CD4-positive, CD25-positive, alpha-beta regulatory T cell (primary cell): ENCODE measurements around the gene CSE1L. TPM values are rescaled to one million over a fixed set of nuclear protein-coding genes. Genes with fewer than 3 reads are reported as not detected.

Experiments
- ATAC-seq, 2 donors: fragments of 150-1000 bp; cut with Tn5 transposase; one replicate each; pipeline ENCODE4 v1.10.0; 2021; ENCODE audit warnings: low read depth in 2 of 2, moderate number of reproducible peaks in 2 of 2, moderate library complexity in 1 of 2
- DNase-seq, 3 donors: peaks; one replicate each; pipeline versions ENCODE4 v3.0.0 to v3.0.0-alpha.2; 2012 to 2022; ENCODE audit warnings: mixed read lengths in 1 of 3
- H3K27ac ChIP-seq: one replicate; pipeline ENCODE4 v1.7.0; 2013; ENCODE audit warnings: mild to moderate bottlenecking, low read length; ENCODE audit not compliant: insufficient read depth, poor library complexity, severe bottlenecking
- H3K27me3 ChIP-seq: one replicate; pipeline ENCODE4 v1.7.0; 2013; ENCODE audit warnings: low read length; ENCODE audit not compliant: control insufficient read depth, insufficient read depth
- H3K36me3 ChIP-seq: one replicate; pipeline ENCODE4 v1.7.0; 2013; ENCODE audit warnings: mild to moderate bottlenecking, low read length, moderate library complexity; ENCODE audit not compliant: control insufficient read depth, insufficient read depth
- H3K4me1 ChIP-seq: 2 replicates; pipeline ENCODE4 v1.7.0; 2013; ENCODE audit warnings: mild to moderate bottlenecking, low read length; ENCODE audit not compliant: insufficient read depth, control insufficient read depth, poor library complexity, severe bottlenecking
- H3K4me3 ChIP-seq: one replicate; pipeline ENCODE4 v1.7.0; 2013; ENCODE audit warnings: low read depth, mild to moderate bottlenecking, low read length, moderate library complexity
- H3K9me3 ChIP-seq, 2 experiments: 1 replicate in 1 of 2; 2 replicates in 1 of 2; pipeline ENCODE4 v1.7.0; 2013; ENCODE audit warnings: low read length in 2 of 2, mild to moderate bottlenecking in 1 of 2, moderate library complexity in 1 of 2; ENCODE audit not compliant: control insufficient read depth in 2 of 2
- H3K27ac Mint-ChIP-seq, 3 donors: one replicate each; pipeline ENCODE4 v1.8.0; 2020 to 2022; ENCODE audit warnings: mild to moderate bottlenecking in 3 of 3, mixed read lengths in 3 of 3, moderate library complexity in 2 of 3
- H3K27me3 Mint-ChIP-seq: one replicate; pipeline ENCODE4 v1.8.0; 2022; ENCODE audit warnings: mild to moderate bottlenecking, mixed read lengths
- H3K36me3 Mint-ChIP-seq: one replicate; pipeline ENCODE4 v1.8.0; 2020; ENCODE audit warnings: mixed read lengths
- H3K4me1 Mint-ChIP-seq, 4 donors: one replicate each; pipeline ENCODE4 v1.8.0; 2020 to 2022; ENCODE audit warnings: mixed read lengths in 4 of 4, mild to moderate bottlenecking in 1 of 4
- H3K4me3 Mint-ChIP-seq, 4 donors: one replicate each; pipeline ENCODE4 v1.8.0; 2020 to 2022; ENCODE audit warnings: mild to moderate bottlenecking in 4 of 4, mixed read lengths in 4 of 4, moderate library complexity in 3 of 4
- H3K9me3 Mint-ChIP-seq, 7 donors: one replicate each; pipeline ENCODE4 v1.8.0; 2020 to 2022; ENCODE audit warnings: mixed read lengths in 7 of 7, mild to moderate bottlenecking in 3 of 7, moderate library complexity in 2 of 7
- polyA plus RNA-seq, 4 donors: library from polyadenylated mRNA; unstranded; fragments of 300-500 nt; fragmentation: Illumina TruSeq; gene quantifications; one replicate each; pipeline ENCODE4 v1.2.3, GENCODE V29; 2021
- total RNA-seq: library from RNA; stranded (reverse); gene quantifications from one replicate; pipeline ENCODE4 v1.2.3, GENCODE V29; 2022

Gene CSE1L, protein sequence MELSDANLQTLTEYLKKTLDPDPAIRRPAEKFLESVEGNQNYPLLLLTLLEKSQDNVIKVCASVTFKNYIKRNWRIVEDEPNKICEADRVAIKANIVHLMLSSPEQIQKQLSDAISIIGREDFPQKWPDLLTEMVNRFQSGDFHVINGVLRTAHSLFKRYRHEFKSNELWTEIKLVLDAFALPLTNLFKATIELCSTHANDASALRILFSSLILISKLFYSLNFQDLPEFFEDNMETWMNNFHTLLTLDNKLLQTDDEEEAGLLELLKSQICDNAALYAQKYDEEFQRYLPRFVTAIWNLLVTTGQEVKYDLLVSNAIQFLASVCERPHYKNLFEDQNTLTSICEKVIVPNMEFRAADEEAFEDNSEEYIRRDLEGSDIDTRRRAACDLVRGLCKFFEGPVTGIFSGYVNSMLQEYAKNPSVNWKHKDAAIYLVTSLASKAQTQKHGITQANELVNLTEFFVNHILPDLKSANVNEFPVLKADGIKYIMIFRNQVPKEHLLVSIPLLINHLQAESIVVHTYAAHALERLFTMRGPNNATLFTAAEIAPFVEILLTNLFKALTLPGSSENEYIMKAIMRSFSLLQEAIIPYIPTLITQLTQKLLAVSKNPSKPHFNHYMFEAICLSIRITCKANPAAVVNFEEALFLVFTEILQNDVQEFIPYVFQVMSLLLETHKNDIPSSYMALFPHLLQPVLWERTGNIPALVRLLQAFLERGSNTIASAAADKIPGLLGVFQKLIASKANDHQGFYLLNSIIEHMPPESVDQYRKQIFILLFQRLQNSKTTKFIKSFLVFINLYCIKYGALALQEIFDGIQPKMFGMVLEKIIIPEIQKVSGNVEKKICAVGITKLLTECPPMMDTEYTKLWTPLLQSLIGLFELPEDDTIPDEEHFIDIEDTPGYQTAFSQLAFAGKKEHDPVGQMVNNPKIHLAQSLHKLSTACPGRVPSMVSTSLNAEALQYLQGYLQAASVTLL
- total RNA-seq: 29.6 TPM
- polyA plus RNA-seq: 10 to 100 TPM; 23.7 to 33.9 (median 24.5) TPM

DNA sequence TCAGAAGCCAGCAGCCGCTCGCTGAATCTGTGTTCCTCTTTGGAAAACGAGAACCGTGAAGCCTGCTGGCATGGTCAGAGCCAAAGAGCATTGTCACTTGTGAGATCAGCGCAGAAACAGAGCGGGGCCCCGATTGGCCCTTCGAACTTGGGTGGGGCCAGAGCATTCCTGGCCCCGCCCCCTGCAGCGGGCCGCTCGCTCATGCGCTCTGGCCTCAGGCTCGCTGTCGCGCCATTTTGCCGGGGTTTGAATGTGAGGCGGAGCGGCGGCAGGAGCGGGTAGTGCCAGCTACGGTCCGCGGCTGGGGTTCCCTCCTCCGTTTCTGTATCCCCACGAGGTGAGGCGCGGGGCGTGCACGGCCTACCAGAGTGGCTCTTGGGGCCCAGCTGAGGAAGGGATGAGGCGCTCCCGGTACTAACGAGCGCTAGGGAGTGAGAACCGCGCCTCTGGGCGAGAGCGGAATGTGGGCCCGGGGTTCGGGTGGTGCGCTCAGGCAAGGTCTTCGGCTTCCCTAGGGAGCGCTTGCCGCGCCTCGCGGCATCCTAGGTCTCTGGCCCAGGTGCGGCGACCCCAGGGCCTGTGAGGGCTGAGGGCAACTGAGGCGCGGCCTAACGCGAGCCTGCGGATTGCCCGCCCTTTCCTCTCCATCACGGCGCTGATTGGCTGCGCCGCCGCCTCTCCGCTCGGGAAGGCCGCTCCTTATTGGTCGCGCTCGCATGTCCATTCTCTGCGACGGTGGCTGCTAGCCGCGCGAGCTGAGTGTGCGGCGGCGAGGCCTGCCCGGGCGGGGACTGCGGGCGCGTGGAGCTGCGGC lies at the start of gene CSE1L:
Gene CSE1L (plus strand): TSS at position 226 of the 814 bp plus-strand sequence. CDS start 12,152 bp downstream, outside the sequence.
- Histone ChIP-seq H3K9me3 (no peaks in the 10 kb centered on the region), H3K27me3 (no peaks in the 10 kb centered on the region), H3K27ac (peak within 1 kb of the TSS; percentile 94), H3K4me1 (peaks cover 32% of the 10 kb centered on the region), H3K4me3 (peak within 1 kb of the TSS; percentile 98), H3K36me3 (no peaks in the 10 kb centered on the region)
- Mint-ChIP-seq H3K4me3 (peak within 1 kb of the TSS; percentile 96 to 99 (median 98)), H3K36me3 (peaks cover 7% of the 10 kb centered on the region), H3K27ac (peak within 1 kb of the TSS; percentile 95 to 99 (median 96)), H3K4me1 (peaks cover 11 to 42% (median 31%) of the 10 kb centered on the region in 4 donors), H3K27me3 (no peaks in the 10 kb centered on the region), H3K9me3 (no peaks in the 10 kb centered on the region)
- DNase-seq (peak; percentile 88 to 95 (median 94)), ATAC-seq (peak; percentile 87 to 93)

DNA sequence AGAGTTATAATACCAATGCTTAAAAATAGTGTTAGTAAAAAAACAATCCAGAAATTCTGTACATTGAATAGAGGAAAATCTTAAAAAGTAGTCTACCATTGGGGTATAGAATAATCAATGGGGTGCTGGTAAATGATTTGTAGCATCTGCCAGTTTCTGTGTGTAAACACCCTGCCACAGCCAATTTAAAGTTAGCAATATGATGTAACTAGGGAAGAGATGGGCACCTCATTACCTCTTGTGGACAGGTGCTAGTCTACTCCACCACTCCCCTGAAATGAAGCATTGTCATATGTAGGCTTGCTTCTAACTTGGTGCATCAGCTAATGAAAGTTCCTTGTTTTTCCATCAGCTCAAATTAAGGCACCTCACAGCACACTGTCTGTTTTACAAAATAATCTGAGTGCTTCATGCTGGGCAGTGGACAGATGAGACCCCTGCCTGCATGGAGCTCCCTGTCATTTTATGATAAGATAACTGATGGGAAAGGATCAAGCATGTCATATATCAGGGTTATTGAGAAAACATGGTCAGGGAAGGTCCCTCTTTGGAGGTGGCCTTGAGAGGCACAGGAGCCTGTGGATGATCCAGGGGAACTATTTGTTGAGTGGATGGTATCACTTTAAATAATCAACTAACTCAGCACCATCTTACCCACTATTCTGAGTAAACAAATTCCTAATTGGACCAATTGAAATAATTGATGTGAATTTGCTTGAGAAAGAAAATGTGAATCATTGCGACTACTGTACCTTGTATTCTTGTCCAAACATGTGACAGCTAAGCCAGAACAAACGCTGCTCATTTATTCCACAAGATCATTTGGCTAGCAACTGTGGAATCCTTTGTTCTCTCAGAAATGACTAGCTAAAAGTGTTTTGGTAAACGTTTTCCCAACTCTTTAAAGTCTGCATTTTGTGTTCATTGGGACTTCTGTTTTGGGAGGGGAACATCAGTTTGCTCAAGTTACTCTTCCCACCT lies 45.9 kb upstream of the CSE1L start:
- peaks cover 66% of the 10 kb centered on the region for H3K36me3 ChIP-seq

DNA sequence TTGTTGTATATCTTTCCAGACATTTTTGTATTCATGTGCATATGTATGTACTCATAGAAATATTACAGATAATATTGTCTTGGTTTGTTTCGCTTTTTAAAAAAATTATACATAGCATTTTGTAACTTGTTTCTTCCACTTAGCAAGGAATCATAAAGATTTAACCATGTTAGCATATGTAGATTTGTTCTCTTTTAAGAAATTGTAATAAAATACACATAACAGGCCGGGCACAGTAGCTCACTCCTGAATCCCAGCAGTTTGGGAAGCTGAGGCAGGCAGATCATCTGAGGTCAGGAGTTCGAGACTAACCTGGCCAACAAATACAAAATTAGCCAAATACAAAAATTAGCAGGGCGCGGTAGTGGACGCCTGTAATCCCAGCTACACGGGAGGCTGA lies 44.4 kb upstream of the CSE1L start:
- Mint-ChIP-seq H3K4me3 (no peak overlapping the region), H3K4me1 (no peaks in the 10 kb centered on the region), H3K27ac (no peak overlapping the region), H3K36me3 (peaks cover 41% of the 10 kb centered on the region), H3K9me3 (no peaks in the 10 kb centered on the region), H3K27me3 (no peaks in the 10 kb centered on the region)
- Histone ChIP-seq H3K9me3 (no peaks in the 10 kb centered on the region), H3K4me3 (no peak overlapping the region), H3K36me3 (peaks cover 57% of the 10 kb centered on the region), H3K4me1 (no peaks in the 10 kb centered on the region), H3K27me3 (no peaks in the 10 kb centered on the region), H3K27ac (no peak overlapping the region)
- ATAC-seq (no peak), DNase-seq (no peak)

More for the DNA sequence above, 45.9 kb upstream of the CSE1L start:
- no peak for DNase-seq
- H3K9me3 Mint-ChIP-seq: no peaks in the 10 kb centered on the region
- no peak overlapping the region for H3K27ac ChIP-seq
- H3K27me3 Mint-ChIP-seq: no peaks in the 10 kb centered on the region
- ATAC-seq: no peak
- H3K36me3 Mint-ChIP-seq: peaks cover 42% of the 10 kb centered on the region
- no peaks in the 10 kb centered on the region for H3K4me1 ChIP-seq
- no peak overlapping the region for H3K27ac Mint-ChIP-seq
- H3K4me3 Mint-ChIP-seq: no peak overlapping the region
- H3K27me3 ChIP-seq: no peaks in the 10 kb centered on the region
- H3K9me3 ChIP-seq: no peaks in the 10 kb centered on the region
- H3K4me1 Mint-ChIP-seq: no peaks in the 10 kb centered on the region
- no peak overlapping the region for H3K4me3 ChIP-seq

DNA sequence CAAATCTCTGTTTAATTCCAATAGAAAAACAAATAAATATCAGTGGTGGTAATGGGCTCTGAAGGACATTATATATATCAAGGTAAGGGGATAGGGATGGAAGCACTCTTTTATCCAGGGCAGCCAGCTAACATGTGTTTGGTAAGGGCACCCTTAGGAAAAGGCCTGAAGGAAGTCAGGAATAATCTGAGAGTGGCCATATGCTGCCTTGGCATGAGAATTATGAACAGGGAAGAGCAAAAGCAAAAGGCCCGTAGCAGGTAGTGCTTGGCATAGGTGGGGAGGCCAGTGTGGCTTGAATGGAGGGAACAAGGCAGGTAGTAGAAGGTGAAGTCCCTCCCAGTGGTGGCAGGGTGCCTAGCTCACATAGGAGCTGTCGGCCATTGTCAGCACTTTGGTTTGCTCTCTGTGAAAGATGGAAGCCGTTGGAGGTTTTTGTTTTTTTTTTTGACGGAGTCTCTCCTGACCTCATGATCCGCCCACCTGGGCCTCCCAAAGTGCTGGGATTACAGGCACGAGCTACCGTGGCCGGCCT lies 39.6 kb upstream of the CSE1L start:
- no peak overlapping the region for H3K27ac Mint-ChIP-seq
- no peaks in the 10 kb centered on the region for H3K9me3 ChIP-seq
- peaks cover 43% of the 10 kb centered on the region for H3K36me3 ChIP-seq

DNA sequence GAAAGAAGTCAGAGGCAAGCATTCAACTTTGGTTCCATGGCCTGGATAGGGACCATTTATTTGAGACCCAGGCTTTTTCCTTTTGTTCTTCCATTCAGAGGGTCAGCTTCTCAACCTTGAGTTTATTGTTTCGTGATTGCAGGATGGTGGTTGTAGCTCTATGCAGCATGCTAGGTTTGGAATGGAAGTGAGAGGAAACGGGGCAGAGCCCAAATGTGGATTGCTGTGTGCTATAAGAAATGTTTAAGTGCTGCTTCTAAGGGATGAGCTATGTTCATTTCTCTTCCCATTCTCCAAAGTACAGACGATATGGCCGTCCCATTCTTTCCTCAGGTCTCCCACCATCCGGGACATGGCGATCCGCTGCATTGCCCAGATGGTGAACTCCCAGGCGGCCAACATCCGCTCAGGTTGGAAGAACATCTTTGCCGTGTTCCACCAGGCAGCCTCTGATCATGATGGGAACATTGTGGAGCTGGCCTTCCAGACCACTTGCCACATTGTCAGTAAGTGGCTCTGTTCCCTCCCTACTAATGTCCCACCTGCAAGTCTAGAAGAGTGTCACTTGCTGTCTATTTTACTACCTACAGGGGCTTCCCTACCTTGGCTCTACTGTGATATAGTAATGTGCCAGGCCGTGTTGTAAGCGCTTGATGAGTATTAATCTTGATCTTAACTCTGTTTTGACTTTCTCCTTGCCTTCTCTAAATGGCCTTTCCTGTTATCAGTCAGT lies 36.0 kb upstream of the CSE1L start:
- no peaks in the 10 kb centered on the region for H3K9me3 Mint-ChIP-seq
- no peak for ATAC-seq
- Histone ChIP-seq H3K9me3 (no peaks in the 10 kb centered on the region), H3K27ac (no peak overlapping the region), H3K4me3 (no peak overlapping the region), H3K27me3 (no peaks in the 10 kb centered on the region), H3K36me3 (peaks cover 65% of the 10 kb centered on the region), H3K4me1 (no peaks in the 10 kb centered on the region)
- no peaks in the 10 kb centered on the region for H3K27me3 Mint-ChIP-seq
- H3K4me1 Mint-ChIP-seq: no peaks in the 10 kb centered on the region
- H3K27ac Mint-ChIP-seq: peak overlapping the region in 1 of 3 donors; percentile 30
- H3K36me3 Mint-ChIP-seq: peaks cover 46% of the 10 kb centered on the region
- H3K4me3 Mint-ChIP-seq: no peak overlapping the region
- no peak for DNase-seq

More for the DNA sequence above, 39.6 kb upstream of the CSE1L start:
- Mint-ChIP-seq H3K4me3 (no peak overlapping the region), H3K9me3 (no peaks in the 10 kb centered on the region), H3K36me3 (peaks cover 21% of the 10 kb centered on the region), H3K27me3 (no peaks in the 10 kb centered on the region), H3K4me1 (no peaks in the 10 kb centered on the region)
- DNase-seq (no peak), ATAC-seq (no peak)
- Histone ChIP-seq H3K27me3 (no peaks in the 10 kb centered on the region), H3K4me3 (no peak overlapping the region), H3K27ac (no peak overlapping the region), H3K4me1 (no peaks in the 10 kb centered on the region)

DNA sequence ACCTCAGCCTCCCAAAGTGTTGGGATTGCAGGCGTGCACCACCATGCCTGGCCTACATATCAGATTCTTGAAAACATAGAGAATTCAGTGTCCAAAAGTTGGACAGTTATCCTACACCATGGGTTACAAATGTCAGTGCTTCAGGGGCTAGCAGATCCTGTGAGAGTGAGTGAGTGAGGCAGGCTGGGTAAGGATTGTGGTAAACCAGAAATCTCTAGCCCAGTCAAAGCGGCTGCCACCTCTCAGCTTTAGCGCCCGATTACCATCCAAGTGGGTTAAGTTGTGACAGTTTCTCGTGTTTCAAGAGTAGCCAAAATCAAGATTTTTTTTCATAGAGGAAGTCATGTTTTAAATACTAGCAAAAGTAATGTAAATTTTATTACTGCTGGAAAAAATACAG lies 21.9 kb upstream of the CSE1L start:
- no peaks in the 10 kb centered on the region for H3K4me1 Mint-ChIP-seq

More for the DNA sequence above, 21.9 kb upstream of the CSE1L start:
- Histone ChIP-seq H3K36me3 (peaks cover 65% of the 10 kb centered on the region), H3K27me3 (no peaks in the 10 kb centered on the region), H3K9me3 (no peaks in the 10 kb centered on the region), H3K4me1 (no peaks in the 10 kb centered on the region), H3K27ac (no peak overlapping the region), H3K4me3 (no peak overlapping the region)
- Mint-ChIP-seq H3K9me3 (no peaks in the 10 kb centered on the region), H3K36me3 (peaks cover 24% of the 10 kb centered on the region), H3K4me3 (no peak overlapping the region), H3K27ac (no peak overlapping the region), H3K27me3 (no peaks in the 10 kb centered on the region)
- ATAC-seq: no peak
- no peak for DNase-seq
